ENCODE measurements around the gene PFKL.

PFKL gene

DNA sequence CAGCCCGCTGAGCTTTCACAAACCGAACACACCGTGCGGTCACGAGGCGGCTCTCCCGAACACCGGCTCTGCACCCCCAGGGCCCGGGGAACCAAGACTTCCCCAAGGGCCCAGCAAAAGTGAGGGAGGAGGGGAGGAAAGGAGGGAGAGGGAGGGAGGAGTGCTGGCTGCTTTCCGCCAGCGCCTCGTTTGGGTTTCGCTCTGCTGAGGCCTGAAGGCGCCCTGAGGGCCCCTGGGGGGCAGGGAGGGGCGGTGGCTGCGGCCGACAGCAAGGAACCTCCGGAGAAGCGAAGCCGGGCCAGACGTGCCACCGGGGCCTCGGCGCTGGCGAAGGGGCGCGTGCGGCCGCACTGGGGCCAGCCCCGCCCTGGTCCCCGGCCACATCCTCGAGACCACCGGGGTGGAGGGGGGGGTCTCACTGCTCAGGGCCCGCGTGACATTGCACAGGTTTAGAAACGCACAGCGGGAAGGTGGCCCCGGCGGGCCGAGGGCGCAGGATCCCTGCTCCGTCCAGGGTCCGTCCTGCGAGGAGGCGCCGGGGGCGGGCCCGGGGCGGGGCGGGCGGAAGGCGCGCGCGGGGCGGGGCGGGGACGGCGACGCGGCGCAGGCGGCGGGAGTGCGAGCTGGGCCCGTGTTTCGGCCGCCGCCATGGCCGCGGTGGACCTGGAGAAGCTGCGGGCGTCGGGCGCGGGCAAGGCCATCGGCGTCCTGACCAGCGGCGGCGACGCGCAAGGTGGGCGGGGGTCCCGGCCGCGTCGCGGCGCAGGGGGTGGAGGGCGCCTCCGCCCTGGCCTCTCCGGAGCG, at the start of gene PFKL:
Gene PFKL, plus strand, starts transcription at position 596 of the 804 bp plus-strand sequence. Its CDS starts 53 bp downstream, at position 649.
- DNase-seq (ENCODE audit: low read depth in 2 of 2, low spot score in 1 of 2): peak in 1 of 2 donors; percentile 13

DNA sequence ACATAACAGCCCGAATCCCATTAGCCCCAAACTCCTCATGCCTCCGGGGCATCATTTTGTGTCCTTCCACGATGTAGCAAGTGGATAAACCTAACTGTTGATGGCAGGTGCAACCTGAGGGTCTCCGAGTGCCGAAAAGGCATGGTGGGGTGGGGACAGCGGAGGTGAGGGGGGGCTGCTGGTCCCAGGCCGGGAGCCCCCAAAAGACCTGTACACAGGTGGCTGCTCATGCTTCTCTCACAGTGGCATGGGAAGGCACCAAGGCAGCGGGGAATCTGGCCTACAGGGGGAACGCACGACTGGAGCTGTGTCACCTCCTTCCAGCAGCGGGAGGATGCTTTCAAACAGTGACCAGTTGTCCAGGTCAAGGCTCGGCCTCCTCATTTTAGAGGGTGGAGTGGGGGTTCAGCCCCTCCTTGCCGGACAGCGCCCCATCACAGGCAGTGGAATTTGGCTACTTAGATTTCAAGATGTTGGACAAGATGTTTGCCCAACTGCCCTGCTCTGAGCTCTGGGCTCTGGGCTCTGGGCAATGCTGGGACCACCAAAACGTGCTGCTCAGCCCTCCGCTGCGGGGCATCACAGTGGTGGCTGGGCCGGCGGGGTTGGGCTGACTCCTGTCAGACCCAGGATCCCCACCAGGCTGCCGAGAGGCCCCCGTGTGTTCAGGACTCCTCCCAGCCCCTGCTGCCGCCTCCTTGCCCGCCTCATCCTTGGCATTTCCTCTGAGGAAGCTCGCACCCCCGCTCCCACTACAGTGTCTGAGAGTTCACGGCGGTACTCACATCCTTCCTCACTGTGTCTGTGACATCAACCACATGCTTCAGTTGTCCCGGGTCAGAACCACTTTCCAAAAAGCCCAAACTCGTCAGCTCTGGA, 45.8 kb upstream of the PFKL start:
- no peak for DNase-seq (ENCODE audit: low read depth in 2 of 2, low spot score in 1 of 2)

DNA sequence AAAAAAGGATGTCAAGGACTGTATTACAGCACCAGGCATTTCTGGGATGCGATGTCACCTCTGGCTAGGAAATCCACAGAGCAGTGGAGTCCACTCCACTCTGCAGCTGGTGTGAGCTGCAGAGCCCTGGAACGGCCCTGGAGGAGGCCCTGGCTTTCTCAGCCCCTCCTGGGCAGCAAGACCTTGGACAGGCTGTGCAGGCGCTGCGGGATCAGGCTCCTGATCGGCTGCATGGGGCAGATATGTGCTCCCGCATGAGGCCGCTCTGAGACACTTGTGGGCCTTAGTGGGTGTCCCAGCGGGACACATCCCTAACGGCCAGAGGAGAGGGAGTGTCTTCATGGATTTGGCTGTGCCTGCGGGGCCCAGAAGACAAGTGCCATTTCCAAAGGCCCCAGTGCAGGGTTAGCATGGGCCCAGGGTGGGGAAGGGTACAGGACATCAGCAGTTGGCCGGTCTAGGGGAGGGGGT, 44.3 kb upstream of the PFKL start:
- DNase-seq (ENCODE audit: low read depth in 2 of 2, low spot score in 1 of 2): no peak

DNA sequence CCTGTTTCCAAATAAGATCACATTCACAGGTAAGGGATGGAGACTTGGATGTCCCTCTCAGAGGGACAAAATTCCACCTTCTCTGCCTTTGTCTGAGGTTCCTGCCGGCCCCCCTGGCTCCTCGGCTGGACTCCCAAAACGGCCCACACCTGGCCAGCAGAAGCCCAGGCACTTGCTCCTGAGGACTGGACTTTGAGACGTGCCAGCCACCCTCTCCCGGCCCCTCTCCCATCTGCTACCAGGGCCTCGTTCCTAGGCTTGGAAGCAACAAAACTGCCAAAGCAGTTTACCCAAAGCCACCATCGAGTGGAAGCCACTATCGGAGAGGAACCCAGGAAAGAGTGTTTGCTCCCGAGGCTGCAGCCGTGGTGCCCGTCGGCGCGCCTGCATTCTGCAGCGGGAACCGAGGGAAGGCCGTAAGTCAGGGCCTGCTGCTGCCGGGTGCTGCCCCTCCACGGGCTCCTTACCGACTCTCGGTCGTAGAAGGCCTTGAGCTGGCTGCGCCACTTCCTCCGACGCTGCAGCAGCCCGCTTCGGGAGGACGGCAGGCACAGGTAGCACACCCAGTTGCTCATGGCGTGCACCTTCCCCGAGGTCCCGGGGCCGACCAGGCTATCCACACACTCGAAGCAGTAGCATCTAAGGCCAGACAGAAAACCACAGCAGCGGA, 41.7 kb upstream of the PFKL start:
- no peak for DNase-seq (ENCODE audit: low read depth in 2 of 2, low spot score in 1 of 2)

DNA sequence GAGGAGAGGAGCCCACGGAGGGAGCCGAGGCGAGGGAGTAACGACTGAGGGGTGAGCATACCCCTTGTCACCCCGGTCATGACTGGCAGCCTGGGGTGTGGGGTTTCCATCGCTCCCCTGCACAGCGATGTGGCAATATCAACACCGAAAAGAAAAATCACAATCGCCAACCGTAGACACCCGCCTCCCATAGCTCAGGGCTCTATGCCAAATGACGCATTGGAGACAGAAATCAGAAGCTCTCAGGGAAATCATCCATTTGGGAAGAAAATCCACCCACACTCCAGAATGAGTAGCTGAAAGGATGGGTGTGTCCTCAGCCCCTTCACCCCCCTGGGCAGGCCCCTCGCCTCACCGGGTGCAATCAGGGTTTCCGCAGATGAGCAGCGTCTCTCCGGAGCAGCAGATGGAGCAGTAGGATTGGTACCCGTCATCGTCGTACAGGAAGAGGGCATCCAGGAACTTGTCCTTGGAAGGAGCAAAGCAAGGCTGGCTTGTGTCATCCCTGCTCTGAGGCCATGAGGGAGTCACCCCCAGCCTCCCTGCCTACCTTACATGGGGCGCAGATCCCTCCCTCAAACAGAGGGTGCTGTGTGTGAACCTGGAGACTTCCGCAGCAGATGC, 40.7 kb upstream of the PFKL start:
- no peak for DNase-seq (ENCODE audit: low read depth in 2 of 2, low spot score in 1 of 2)

DNA sequence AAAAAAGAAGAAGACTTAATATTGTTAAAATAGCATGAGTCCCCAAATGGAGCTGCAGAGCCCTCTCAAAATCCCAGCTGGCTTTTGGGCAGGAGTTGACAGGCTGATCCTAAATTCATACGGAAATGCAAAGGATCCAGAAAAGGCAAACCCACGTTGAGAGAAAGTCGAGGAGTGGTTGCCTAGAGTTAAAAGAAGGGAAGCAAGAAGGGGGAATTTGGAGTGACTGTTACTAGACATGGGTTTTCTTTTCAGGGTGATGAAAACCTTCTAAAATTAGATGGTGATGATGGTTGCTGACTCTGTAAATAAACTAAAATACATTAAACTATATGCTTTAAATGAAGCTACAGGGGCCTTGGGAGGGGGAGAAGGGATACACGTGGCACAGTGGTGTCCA, 39.8 kb upstream of the PFKL start:
- DNase-seq (ENCODE audit: low read depth in 2 of 2, low spot score in 1 of 2): no peak

DNA sequence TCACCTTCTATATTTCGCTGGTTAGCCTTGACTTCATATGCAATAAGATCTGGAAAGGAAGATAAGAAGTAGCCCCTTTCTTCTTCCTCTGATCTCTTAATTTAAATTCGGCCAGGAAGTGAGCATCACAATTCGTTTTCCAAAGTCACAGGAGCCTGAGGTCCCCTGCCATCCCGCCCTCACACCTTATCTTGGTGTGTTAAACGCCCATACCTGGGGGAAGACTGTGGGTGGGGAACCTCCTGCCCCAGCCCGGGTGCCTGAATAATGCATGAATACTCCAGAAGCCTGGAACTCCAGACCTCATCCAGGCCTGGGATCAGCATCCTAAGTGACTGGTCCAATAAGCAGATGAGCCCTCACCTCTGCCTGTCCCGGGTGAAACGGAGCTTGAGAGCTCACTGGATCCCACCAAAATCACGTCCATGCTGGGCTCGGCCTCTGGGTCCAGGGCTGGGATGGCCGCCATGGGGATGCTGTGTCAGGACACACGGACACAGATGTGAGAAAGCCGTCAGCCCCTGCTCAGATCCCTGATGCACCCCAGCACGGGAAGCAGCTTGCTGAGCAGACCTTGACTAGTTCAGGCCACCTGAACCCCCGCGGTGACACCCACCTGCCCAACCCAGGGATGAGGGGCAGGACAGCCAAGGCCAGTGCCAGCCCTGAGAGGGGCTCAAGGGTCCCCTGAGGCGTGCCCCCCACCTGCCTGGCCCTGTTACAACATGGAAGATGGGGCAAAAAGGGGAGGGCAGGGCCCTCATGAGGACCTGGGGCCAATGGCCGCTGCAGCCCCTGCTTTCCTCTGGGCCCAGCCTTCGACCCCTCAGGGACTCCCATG, 38.8 kb upstream of the PFKL start:
- no peak for DNase-seq (ENCODE audit: low read depth in 2 of 2, low spot score in 1 of 2)

DNA sequence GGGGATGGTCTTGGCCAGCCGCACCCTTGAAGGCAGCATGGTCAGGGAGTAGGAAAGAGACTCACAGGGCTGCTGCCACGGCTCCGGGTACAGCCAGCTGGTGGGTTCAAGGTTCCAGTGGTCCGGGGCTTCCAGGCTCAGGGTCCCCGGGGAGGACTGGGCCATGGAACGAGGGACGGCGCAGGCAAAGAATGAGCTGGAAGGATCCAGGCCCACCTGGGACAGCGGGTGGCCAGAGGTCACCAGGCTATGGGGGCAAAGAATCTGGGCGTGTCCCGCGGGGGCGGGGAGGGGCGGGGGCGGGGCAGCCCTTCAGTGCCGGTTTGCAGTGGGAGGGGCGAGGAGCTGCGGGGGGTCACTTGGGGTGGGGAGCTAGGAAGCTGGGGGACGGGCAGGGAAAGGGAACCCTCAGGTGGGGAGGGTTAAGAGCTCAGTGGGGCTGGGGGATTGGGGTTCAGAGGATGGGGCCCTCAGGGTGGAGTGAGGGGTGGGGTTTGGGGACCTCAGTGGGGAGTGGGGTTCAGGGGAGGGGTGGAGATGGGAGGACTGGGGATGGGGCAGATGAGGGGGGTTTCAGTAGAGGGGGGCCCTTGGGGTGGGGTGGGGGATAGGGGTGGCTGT, 38.1 kb upstream of the PFKL start, which contains the start of gene DNMT3L:
Gene DNMT3L, minus strand, starts transcription at position 223 of the 621 bp plus-strand sequence. CDS start 638 bp downstream, outside the sequence.
- no peak for DNase-seq (ENCODE audit: low read depth in 2 of 2, low spot score in 1 of 2)

DNA sequence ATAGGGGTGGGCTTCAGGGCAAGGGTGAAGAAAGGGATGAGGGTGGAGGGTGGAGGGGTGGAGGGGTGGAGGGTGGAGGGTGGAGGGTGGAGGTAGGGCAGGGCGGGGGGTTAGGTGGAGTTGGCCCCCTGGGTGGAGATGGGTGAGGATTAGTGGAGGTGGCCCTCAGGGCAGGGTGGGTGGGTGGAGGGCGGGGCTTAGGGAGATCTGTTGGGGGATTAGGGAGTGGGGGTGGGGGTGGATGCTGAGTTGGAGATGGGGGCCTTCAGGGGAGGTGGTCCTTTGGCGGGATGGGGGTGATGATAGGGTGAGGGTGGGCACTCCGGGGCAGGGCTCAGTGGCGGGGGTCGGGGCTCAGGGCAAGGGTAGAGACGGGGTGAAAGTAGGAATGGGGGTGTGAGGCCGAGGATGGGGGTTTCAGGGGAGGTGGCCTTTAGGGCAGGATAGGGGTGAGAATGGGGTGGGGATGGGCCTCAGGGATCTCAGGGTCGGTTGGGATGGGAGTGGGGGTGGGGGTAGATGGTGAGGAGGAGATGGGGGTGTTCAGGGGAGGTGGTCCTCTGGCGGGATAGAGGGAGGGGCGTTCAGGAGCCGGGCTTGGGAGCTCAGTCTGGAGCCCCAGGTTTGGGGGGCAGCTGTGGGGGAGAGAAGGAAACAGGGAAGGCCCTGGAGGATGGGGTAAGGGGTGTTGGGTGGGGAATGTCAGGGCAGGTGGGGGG, 37.4 kb upstream of the PFKL start:
- DNase-seq (ENCODE audit: low read depth in 2 of 2, low spot score in 1 of 2): no peak

DNA sequence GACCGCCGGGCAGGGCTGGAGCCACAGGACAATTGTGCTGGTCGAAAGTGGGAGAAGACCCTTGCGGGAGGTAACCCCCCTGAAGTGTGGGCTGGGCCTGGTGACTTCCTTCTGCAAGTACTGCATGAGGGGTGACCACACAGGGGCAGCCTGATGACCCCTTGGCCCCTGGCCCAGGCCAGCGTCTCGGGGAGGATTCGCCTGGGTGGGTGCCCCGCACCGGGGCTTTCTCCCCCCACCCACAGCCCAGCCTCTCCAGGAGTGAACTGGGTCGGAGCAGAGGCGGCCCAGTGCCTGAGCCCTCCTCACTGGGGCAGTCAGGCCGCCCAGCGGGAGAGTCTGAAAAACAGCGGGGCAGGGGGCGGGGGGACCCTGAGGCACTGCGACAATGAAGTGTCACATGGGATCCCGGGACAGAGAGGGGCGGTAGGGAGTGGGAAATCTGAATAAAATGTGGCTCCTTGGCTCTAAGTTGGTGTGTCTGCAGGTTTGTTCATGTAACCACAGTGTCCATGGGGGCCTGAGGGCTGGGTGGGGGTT, 36.6 kb upstream of the PFKL start:
- no peak for DNase-seq (ENCODE audit: low read depth in 2 of 2, low spot score in 1 of 2)

DNA sequence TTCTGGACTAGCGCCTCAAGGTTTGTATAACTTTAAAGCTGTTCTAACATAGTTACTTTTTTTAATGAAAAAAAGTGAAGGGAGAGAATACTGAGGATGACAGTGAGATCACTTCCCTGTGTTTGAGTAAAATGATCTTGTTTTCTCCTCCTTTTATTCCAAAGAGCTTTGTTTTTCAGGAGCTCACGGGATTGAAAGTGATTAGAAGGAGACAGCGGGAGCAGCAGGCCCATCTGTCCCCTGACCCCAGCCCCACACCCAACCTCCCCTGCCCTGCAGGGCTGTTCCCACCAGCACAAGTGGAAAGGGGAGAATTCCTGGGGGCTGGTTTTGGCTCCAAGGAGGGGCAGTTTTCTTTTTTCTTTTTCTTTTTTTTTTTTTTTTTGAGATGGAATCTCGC, 36.1 kb upstream of the PFKL start:
- DNase-seq (ENCODE audit: low read depth in 2 of 2, low spot score in 1 of 2): no peak

DNA sequence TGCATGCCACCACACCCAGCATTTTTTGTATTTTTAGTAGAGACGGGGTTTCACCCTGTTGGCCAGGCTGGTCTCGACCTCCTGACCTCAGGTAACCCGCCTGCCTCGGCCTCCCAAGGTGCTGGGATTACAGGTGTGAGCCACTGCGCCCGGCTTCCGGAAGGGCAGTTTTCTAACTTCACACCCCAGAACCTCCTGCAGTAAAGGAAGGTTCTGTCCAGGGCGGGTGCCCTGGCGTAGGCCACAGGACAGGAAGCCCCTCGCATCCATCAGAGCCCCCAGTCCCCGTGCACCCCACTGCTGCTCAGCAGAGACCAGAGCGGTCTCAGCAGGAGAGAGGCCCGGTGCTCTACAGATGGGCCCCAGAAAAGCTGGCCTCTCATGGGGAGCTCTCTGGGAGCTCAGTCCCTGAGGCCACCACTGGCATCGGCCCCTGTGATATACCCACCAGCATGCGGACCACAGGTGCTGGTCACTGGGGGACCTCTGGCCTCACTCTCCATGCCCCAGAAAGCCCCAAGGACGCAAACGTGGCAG, 34.1 kb upstream of the PFKL start:
- no peak for DNase-seq (ENCODE audit: low read depth in 2 of 2, low spot score in 1 of 2)

DNA sequence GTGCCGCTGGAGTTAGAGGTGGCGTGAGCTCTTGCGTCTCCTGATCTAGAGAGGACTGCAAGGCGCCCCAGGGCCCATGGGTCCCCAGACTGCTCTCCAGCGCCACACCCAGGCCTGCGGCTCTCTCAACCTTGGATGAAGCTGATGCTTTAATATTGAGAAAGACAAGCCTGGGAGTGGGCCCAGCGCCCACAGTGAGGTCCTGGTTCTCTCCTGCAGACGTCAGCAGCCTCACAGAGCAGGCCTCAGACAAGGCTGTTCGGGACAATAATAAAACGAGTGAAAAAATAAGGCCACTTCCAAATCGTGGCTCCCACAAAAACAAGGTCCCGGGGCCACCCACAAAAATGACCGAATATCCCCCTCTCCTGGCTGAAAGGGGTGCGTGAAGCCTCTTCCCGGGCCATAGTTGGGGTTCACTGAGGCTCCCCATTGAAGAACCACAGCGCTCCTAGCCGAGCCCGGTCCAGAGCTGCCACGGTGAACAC, 32.2 kb upstream of the PFKL start:
- no peak for DNase-seq (ENCODE audit: low read depth in 2 of 2, low spot score in 1 of 2)

DNA sequence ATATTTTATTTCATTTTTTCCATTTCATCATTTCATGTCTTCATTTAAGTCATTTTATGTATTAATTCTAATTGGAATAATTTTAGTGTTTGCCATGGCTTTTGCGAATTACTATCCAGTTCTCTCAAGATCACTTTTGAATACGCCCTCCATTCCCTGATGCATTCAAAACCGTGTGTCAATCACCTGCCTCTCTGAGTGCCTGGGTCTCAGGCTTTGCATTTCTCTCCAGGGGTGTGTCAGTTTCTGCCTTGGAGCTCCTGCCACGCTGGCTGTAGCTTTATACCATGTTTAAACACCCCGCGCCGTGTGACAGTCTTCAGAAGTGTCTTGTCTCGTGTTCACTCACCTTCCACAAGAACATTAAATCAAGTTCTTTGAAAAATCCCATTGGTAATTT, 30.8 kb upstream of the PFKL start:
- DNase-seq (ENCODE audit: low read depth in 2 of 2, low spot score in 1 of 2): no peak

DNA sequence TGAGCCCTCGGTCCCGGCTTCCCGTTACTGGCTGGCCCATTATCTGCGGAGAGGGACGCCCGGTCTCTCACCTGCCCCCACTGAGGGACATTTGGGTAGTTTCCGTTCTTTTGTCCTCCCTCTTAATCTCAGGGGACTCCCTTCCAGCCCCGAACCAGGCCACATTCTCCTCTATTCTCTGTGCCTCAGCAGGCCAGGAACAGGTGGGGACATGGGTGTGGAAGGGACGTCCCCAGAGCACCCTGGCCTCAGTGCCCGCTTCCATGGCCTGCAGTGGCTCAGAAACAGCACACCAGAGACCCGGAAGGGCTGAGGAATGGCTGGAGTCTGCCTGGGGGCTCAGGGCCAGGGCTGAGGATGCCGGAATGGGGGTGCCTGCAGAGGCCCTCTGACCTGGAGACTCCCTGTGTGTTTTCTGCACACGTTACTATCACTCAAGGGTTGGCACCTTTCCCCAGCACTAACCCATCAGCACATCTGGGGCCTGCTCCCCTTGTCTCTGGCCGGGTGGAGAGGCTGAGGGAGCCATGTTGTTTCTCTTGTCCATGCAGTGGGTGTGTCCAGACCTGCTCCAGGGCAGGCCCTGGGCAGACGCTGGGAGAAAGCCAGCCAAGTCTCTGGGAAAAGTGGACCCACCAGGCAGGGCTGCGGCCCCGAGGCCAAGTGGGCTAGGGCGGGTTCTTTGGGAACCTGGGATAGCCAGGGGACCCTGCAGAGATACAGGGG, 28.1 kb upstream of the PFKL start:
- DNase-seq (ENCODE audit: low read depth in 2 of 2, low spot score in 1 of 2): no peak

DNA sequence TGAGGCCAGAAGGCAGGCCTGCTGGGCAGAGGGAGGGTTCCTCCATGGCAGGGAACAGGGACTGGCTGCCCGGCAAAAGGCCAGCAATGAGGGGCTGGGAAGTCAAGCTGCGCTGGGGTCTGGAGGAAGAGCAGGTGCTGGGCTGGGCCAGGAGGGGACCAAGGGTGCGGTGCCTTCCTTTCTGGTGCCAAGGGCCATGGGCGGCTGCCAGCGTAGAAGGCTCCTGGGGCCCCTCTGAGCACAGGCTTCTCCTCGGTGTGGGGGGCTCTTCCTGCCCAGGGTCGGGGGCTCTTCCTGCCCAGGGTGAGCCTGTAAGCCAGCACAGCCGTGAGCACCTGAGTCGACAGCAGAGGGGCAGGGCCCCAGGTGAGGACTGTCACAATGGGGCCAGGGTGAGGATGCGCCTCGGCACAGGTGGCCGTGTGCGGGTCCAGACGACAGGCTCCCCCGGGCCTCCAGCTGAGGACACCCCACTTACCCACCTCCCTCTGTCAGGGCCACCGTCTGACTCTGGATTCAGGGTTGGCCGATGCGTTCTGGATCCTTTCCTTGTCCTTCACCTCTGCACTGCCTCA, 27.5 kb upstream of the PFKL start:
- no peak for DNase-seq (ENCODE audit: low read depth in 2 of 2, low spot score in 1 of 2)

DNA sequence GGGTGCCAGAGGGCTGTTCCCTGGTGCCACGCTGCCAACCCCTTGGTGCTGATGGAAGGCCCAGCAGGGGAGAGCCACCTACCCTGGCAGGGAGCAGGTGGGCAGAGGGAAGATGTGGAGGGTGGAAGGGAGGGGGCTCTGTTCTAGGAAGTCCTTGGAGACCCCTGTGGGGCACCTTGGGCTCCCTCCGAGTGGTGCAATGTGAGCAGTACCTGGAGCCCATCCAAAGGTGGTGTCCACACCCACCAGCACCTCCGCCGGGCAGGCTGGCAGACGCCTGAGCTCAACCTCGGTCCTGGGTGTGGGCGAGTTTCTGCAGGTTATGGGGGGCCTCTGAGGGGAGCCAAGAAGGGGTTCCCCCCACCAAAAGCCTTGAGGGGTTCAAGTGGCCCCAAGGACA, 26.8 kb upstream of the PFKL start:
- DNase-seq (ENCODE audit: low read depth in 2 of 2, low spot score in 1 of 2): no peak

All from stimulated activated CD8-positive, alpha-beta memory T cell treated with anti-CD3 and anti-CD28 coated beads, Interleukin-4, amount 100 ng/mL, for 1 hour (primary cell).